Cardiac fibroblast (primary cell): ENCODE data around the gene NUMA1.
A peak's percentile ranks its signal among the peaks of the same experiment; 100 is the strongest.

Experiments
- DNase-seq, 2 donors: peaks; one replicate each; pipeline versions ENCODE4 v3.0.0 to v3.0.0-alpha.2; 2010; ENCODE audit warnings: low read depth in 2 of 2
- H3K4me3 ChIP-seq, 2 donors: replicated peaks in 1 of 2; 1 replicate in 1 of 2; 2 replicates in 1 of 2; pipeline ENCODE4 v1.5.1; 2011; ENCODE audit warnings: low read depth in 2 of 2, low read length in 2 of 2, mild to moderate bottlenecking in 2 of 2, moderate library complexity in 1 of 2
- TF ChIP-seq, protein P1 (sequence below): IDR thresholded peaks from one replicate; pipeline ENCODE4 v1.5.1; 2011; ENCODE audit warnings: low read depth, mild to moderate bottlenecking, low read length, inconsistent platforms

Gene NUMA1

GRCh38 chr11:72091292-72091691, 10.9 kb upstream of the NUMA1 start:
- TF ChIP-seq, protein P1, sequence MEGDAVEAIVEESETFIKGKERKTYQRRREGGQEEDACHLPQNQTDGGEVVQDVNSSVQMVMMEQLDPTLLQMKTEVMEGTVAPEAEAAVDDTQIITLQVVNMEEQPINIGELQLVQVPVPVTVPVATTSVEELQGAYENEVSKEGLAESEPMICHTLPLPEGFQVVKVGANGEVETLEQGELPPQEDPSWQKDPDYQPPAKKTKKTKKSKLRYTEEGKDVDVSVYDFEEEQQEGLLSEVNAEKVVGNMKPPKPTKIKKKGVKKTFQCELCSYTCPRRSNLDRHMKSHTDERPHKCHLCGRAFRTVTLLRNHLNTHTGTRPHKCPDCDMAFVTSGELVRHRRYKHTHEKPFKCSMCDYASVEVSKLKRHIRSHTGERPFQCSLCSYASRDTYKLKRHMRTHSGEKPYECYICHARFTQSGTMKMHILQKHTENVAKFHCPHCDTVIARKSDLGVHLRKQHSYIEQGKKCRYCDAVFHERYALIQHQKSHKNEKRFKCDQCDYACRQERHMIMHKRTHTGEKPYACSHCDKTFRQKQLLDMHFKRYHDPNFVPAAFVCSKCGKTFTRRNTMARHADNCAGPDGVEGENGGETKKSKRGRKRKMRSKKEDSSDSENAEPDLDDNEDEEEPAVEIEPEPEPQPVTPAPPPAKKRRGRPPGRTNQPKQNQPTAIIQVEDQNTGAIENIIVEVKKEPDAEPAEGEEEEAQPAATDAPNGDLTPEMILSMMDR = peak; percentile 86
- DNase-seq = peak; percentile 75 to 78
- no peak overlapping the region for H3K4me3 ChIP-seq

DNA sequence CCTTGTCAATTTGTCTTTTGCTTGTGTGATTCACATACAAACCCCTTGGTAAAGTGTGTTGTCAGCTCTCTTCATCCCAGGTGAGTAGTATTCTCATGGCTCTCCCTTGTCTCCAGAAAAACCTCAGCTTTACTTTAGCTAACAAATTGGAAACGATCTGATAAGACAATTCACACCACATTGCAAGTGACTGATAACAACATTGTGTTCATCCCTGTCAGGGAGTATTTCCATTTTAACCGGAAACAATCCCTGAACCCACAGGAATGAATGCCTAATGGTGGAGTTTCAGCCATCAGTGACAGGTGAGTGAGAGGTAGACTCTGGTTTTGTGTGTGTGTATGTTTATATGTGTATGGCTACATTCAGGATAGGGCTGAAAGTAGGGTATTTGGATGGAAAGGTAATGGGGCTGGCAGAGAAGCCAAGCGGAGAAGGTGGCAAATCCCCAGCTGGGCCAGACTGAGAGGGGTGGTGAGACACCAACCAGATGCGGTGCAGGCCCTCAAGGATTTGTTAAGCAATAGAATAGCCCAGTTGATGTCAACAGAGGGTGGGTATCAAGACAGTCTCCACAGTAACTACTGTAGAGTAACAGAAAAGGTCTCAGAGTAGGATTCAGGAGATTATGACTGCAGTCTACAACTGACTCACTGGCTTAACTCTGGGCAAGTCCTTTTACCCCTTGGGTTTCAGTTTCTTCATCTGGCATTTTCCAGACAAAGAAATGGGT, 7.9 kb upstream of the NUMA1 start:
- DNase-seq = no peak
- H3K4me3 ChIP-seq = no peak overlapping the region
- TF ChIP-seq, protein P1 = no peak

GRCh38 chr11:72085621-72086351, 5.4 kb upstream of the NUMA1 start:
- no peak for DNase-seq
- TF ChIP-seq, protein P1 = no peak
- no peak overlapping the region for H3K4me3 ChIP-seq

- TF ChIP-seq, protein P1 = no peak
- DNase-seq = no peak
- no peak overlapping the region for H3K4me3 ChIP-seq
These were observed 4.6 kb upstream of the NUMA1 start for GRCh38 chr11:72084965-72085364.

DNA sequence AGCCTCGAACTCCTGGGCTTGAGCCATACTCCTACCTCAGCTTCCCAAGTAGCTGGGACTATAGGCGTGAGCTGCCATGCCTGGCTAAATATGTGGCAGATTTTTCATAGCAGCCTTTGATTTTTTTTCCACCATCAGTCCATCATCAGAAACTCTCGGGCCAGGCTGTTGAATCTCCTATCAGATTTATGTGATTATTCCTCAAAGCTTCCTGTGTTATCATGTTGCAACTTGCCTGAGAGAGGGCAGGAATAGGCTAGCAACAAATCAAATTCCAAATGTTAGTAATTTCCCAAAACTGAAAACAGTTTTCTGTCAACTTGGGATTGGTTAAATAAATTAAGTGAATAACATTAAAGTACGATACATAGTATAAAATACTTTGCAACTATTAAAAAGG, 3.7 kb upstream of the NUMA1 start:
- TF ChIP-seq, protein P1 = no peak
- no peak overlapping the region for H3K4me3 ChIP-seq
- no peak for DNase-seq

- TF ChIP-seq, protein P1 = no peak
- DNase-seq = no peak
- no peak overlapping the region for H3K4me3 ChIP-seq
These were observed 3.1 kb upstream of the NUMA1 start for GRCh38 chr11:72083414-72083813.
